Activated effector memory CD4-positive, alpha-beta T cell treated with Interleukin-2 at 50 U/mL for 16 hours (primary cell): Measurements from ENCODE around the gene OR6Y1.

ENCODE experiments used
- DNase-seq: peaks from one replicate; pipeline ENCODE4 v3.0.0-alpha.2; 2020

OR6Y1 gene

GRCh38 chr1:158496374-158496773, 57.8 kb downstream of the OR6Y1 start:
- DNase-seq = no peak

- DNase-seq = no peak
Measured at GRCh38 chr1:158494796-158495195, 59.4 kb downstream of the OR6Y1 start.
